ENCODE results near the gene CAV2. TPM values are rescaled to one million over a fixed set of nuclear protein-coding genes. Genes with fewer than 3 reads are reported as not detected.

The CAV2 gene
- total RNA-seq, 1 experiment from 2014 or later, result 286 TPM

DNA sequence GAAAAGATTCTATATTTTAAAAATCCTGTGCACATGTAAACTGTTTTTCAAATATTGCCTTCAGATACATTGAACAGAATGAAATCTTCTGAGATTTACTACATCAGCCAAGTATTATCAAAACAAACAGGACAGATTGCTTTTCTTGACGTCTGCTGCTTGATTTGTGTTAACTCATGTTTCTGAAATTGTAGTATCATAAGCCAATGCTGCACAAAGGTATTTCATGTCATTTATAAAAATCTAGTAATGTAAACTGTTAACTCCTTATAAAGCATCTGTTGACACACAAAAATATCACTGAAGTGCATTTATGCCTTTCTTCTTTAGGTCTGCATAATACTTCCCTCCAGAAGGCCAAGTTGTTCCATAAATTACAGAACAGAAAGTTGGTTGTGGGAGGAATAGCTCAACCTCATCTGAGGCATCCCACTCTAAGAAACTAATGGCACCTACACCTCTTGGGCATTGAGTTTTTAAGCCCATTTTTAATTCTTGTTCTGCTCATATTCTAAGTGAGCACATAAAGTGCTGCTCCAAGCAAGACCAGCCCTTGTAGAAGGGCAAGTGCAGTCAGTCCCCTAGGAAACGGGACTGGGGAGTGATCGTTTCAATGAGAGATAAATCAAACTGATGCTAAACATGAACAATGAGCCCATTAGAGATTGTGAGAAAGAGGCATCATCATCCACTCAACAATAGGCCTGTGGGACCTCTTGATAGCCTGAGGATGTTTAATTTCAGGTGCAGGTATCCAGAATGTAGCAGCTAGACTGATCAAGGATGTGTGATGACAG lies 53.8 kb downstream of the CAV2 start:
- Histone ChIP-seq H3K9me3 (ENCODE audit: low read depth, low read length, poor library complexity, severe bottlenecking) (no peaks in the 10 kb centered on the region), H3K36me3 (ENCODE audit: insufficient read depth, low read length, poor library complexity, severe bottlenecking) (peaks cover 91% of the 10 kb centered on the region), H3K27me3 (replicated peaks; ENCODE audit: insufficient read depth, low read depth, low read length, poor library complexity) (no peaks in the 10 kb centered on the region), H3K4me1 (ENCODE audit: insufficient read depth, low read length, poor library complexity, severe bottlenecking) (peaks cover 97% of the 10 kb centered on the region), H3K4me3 (ENCODE audit: low read depth, low read length, poor library complexity, severe bottlenecking) (no peak overlapping the region), H3K27ac (ENCODE audit: low read depth, low read length, poor library complexity, severe bottlenecking) (peak overlapping the region; percentile 60)
- ChIA-PET CTCF (no interaction called here), POLR2A (ENCODE audit: low non-redundant PET) (no interaction called here)
- intact Hi-C loops (cut with micrococcal nuclease; ENCODE audit: unreplicated experiment), result no loop called here
- BruUV-seq (replicated peaks), result no TSS peak
- TF ChIP-seq EZH2 (IDR thresholded peaks at IDR 0.05; ENCODE audit: borderline replicate concordance, low read depth, low read length, poor library complexity, severe bottlenecking), result no peak
- TF ChIP-seq, protein P1, sequence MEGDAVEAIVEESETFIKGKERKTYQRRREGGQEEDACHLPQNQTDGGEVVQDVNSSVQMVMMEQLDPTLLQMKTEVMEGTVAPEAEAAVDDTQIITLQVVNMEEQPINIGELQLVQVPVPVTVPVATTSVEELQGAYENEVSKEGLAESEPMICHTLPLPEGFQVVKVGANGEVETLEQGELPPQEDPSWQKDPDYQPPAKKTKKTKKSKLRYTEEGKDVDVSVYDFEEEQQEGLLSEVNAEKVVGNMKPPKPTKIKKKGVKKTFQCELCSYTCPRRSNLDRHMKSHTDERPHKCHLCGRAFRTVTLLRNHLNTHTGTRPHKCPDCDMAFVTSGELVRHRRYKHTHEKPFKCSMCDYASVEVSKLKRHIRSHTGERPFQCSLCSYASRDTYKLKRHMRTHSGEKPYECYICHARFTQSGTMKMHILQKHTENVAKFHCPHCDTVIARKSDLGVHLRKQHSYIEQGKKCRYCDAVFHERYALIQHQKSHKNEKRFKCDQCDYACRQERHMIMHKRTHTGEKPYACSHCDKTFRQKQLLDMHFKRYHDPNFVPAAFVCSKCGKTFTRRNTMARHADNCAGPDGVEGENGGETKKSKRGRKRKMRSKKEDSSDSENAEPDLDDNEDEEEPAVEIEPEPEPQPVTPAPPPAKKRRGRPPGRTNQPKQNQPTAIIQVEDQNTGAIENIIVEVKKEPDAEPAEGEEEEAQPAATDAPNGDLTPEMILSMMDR (conservative IDR thresholded peaks at IDR 0.05; ENCODE audit: low read depth, low read length), result no peak
- no peak for DNase-seq (ENCODE audit: low spot score)

DNA sequence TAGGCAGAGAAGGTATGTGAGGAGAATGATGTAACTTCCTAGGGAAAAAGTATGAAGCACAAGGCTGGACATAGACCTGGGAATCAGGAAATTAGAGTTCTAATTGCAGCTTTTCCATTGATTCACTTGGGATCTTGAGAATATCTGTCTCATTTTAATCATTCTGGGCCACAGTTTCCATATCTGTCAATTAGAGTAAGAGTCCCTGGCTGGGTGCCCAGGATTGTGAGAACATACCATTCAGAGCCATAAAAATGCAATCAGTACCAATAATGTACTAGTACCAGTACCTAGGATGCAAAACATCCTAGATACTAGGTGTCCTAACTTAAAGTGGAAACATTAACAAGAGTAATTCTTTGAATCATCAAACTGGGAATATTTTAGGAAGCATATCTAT lies 54.9 kb downstream of the CAV2 start:
- TF ChIP-seq, protein P1 (conservative IDR thresholded peaks at IDR 0.05; ENCODE audit: low read depth, low read length), result no peak
- no peak for TF ChIP-seq EZH2 (IDR thresholded peaks at IDR 0.05; ENCODE audit: borderline replicate concordance, low read depth, low read length, poor library complexity, severe bottlenecking)
- Histone ChIP-seq H3K9me3 (ENCODE audit: low read depth, low read length, poor library complexity, severe bottlenecking) (no peaks in the 10 kb centered on the region), H3K4me3 (ENCODE audit: low read depth, low read length, poor library complexity, severe bottlenecking) (no peak overlapping the region), H3K27ac (ENCODE audit: low read depth, low read length, poor library complexity, severe bottlenecking) (peak overlapping the region; percentile 60), H3K36me3 (ENCODE audit: insufficient read depth, low read length, poor library complexity, severe bottlenecking) (peaks cover 92% of the 10 kb centered on the region), H3K4me1 (ENCODE audit: insufficient read depth, low read length, poor library complexity, severe bottlenecking) (peaks cover 98% of the 10 kb centered on the region), H3K27me3 (replicated peaks; ENCODE audit: insufficient read depth, low read depth, low read length, poor library complexity) (no peaks in the 10 kb centered on the region)
- POLR2A ChIA-PET (ENCODE audit: low non-redundant PET), result no interaction called here
- DNase-seq (ENCODE audit: low spot score), result no peak
- intact Hi-C loops (cut with micrococcal nuclease; ENCODE audit: unreplicated experiment), result no loop called here
- BruUV-seq (replicated peaks), result no TSS peak
- CTCF ChIA-PET, result no interaction called here

DNA sequence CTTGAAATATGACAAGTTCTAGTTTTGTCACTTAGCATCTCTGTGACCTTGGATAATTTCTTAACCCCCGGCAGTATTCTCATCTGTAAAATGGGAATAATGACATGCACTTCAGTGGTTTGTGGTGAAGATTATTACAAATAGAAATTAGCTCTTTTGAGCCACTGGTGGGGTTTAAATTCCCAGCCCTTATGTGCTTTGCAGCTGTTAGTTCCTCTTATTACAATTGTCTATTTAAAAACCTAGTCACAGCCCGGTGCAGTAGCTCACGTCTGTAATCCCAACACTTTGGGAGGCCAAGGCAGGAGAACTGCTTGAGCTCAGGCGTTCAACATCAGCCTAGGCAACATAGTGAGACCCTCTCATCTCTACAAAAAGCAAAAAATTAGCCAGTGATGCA lies 55.4 kb downstream of the CAV2 start:
- no peak overlapping the region for H3K4me3 ChIP-seq (ENCODE audit: low read depth, low read length, poor library complexity, severe bottlenecking)
- no peak for DNase-seq (ENCODE audit: low spot score)
- H3K27ac ChIP-seq (ENCODE audit: low read depth, low read length, poor library complexity, severe bottlenecking), result peak overlapping the region; percentile 60
- no peaks in the 10 kb centered on the region for H3K27me3 ChIP-seq (replicated peaks; ENCODE audit: insufficient read depth, low read depth, low read length, poor library complexity)
- peaks cover 92% of the 10 kb centered on the region for H3K36me3 ChIP-seq (ENCODE audit: insufficient read depth, low read length, poor library complexity, severe bottlenecking)
- no TSS peak for BruUV-seq (replicated peaks)
- no peaks in the 10 kb centered on the region for H3K9me3 ChIP-seq (ENCODE audit: low read depth, low read length, poor library complexity, severe bottlenecking)
- TF ChIP-seq EZH2 (IDR thresholded peaks at IDR 0.05; ENCODE audit: borderline replicate concordance, low read depth, low read length, poor library complexity, severe bottlenecking), result no peak
- TF ChIP-seq, protein P1 (conservative IDR thresholded peaks at IDR 0.05; ENCODE audit: low read depth, low read length), result no peak
- ChIA-PET POLR2A (ENCODE audit: low non-redundant PET) (no interaction called here), CTCF (no interaction called here)
- intact Hi-C loops (cut with micrococcal nuclease; ENCODE audit: unreplicated experiment), result no loop called here
- H3K4me1 ChIP-seq (ENCODE audit: insufficient read depth, low read length, poor library complexity, severe bottlenecking), result peaks cover 99% of the 10 kb centered on the region
